Gastroesophageal sphincter (tissue), 4 donors: Measurements from ENCODE around the gene ZNF385B. TPM values are rescaled to one million over a fixed set of nuclear protein-coding genes. Genes with fewer than 3 reads are reported as not detected.
A peak's percentile ranks its signal among the peaks of the same experiment; 100 is the strongest.

ENCODE experiments used
- ATAC-seq: fragments of 150-250 bp; one replicate; pipeline ENCODE4 v1.9.1; 2016; ENCODE audit warnings: mild to moderate bottlenecking, moderate library complexity
- H3K27ac ChIP-seq, 4 donors: fragments of 200-600 bp; sonication (generic) in 3 of 4; 1 replicate in 3 of 4; 2 replicates in 1 of 4; pipeline ENCODE4 v1.5.1; 2016 to 2019
- H3K27me3 ChIP-seq: fragments of 200-600 bp; sonication (generic); one replicate; pipeline ENCODE4 v1.5.1; 2019
- H3K36me3 ChIP-seq, 2 donors: fragments of 200-600 bp; sonication (generic); one replicate each; pipeline ENCODE4 v1.5.1; 2019; ENCODE audit warnings: control low read depth in 1 of 2
- H3K4me1 ChIP-seq, 3 donors: fragments of 200-600 bp; sonication (generic); 1 replicate in 2 of 3; 2 replicates in 1 of 3; pipeline ENCODE4 v1.5.1; 2016 to 2019; ENCODE audit warnings: control low read depth in 2 of 3
- H3K4me3 ChIP-seq, 2 donors: fragments of 200-600 bp; sonication (generic); one replicate each; pipeline ENCODE4 v1.5.1; 2019; ENCODE audit warnings: mild to moderate bottlenecking in 1 of 2, moderate library complexity in 1 of 2
- H3K9me3 ChIP-seq, 3 donors: fragments of 200-600 bp; sonication (generic); one replicate each; pipeline ENCODE4 v1.5.1; 2017 to 2019; ENCODE audit warnings: control low read depth in 2 of 3
- CTCF ChIP-seq, 4 experiments: fragments of 200-600 bp in 2 of 4; fragments of 450-650 bp in 2 of 4; sonication (generic) in 1 of 4; IDR thresholded peaks; one replicate each; pipeline ENCODE4 v1.5.1; 2017 to 2019; ENCODE audit warnings: antibody characterized with exemption in 4 of 4, mild to moderate bottlenecking in 2 of 4, moderate library complexity in 2 of 4
- EP300 ChIP-seq: sonication (generic); formaldehyde crosslinking; IDR thresholded peaks from one replicate; pipeline ENCODE4 v1.6.1; 2017; ENCODE audit warnings: antibody characterized with exemption, mild to moderate bottlenecking
- POLR2A ChIP-seq, 2 donors: fragments of 450-650 bp; IDR thresholded peaks; one replicate each; pipeline ENCODE4 v1.6.1; 2017; ENCODE audit warnings: antibody characterized with exemption in 2 of 2, mild to moderate bottlenecking in 2 of 2, moderate library complexity in 1 of 2
- POLR2AphosphoS5 ChIP-seq: sonication (generic); formaldehyde crosslinking; IDR thresholded peaks from one replicate; pipeline ENCODE4 v1.6.1; 2017; ENCODE audit warnings: antibody characterized with exemption
- WGBS, 2 donors: methylation state at CpG; one replicate each; pipeline ENCODE4 v1.1.5; 2018; ENCODE audit warnings: low coverage in 1 of 2; 5-methylcytosine and 5-hydroxymethylcytosine counted together
- total RNA-seq, 4 donors: library from RNA; depleted of rRNA; stranded (reverse); fragments of >200 nt; gene quantifications; one replicate each; pipeline ENCODE4 v1.1.0, GENCODE V29; 2016

Gene ZNF385B
- total RNA-seq, 4 donors from 2014 or later, result 2.7 to 7.6 (median 3.9) TPM

- H3K4me1 ChIP-seq, result peaks cover 4 to 25% (median 10%) of the 10 kb centered on the region in 3 donors
- no peaks in the 10 kb centered on the region for H3K27me3 ChIP-seq
- H3K4me3 ChIP-seq, result no peak overlapping the region
- H3K9me3 ChIP-seq, result no peaks in the 10 kb centered on the region
- H3K36me3 ChIP-seq, result no peaks in the 10 kb centered on the region
- TF ChIP-seq CTCF (IDR thresholded peaks at IDR 0.05) (no peak), POLR2A (IDR thresholded peaks at IDR 0.05) (no peak), POLR2AphosphoS5 (no peak), EP300 (no peak)
- no peak for ATAC-seq
- WGBS, 2 donors, result 0 to 4% methylated on average over 3 of the region's 3 CpGs
- H3K27ac ChIP-seq, result peak overlapping the region in 3 of 4 donors; percentile 3 to 26 (median 5)
Observed at GRCh38 chr2:179677077-179677688, 184.2 kb downstream of the ZNF385B start.

- ATAC-seq, result no peak
- TF ChIP-seq EP300 (no peak), POLR2A (IDR thresholded peaks at IDR 0.05) (no peak), POLR2AphosphoS5 (no peak), CTCF (IDR thresholded peaks at IDR 0.05) (no peak)
- Histone ChIP-seq H3K4me3 (no peak overlapping the region), H3K9me3 (no peaks in the 10 kb centered on the region), H3K36me3 (no peaks in the 10 kb centered on the region), H3K27ac (no peak overlapping the region), H3K27me3 (no peaks in the 10 kb centered on the region), H3K4me1 (peaks cover 4 to 25% (median 10%) of the 10 kb centered on the region in 3 donors)
- WGBS, 2 donors, result 92 to 100% methylated on average over 1 to 3 of the region's 3 CpGs
Observed at GRCh38 chr2:179675435-179675834, 186.0 kb downstream of the ZNF385B start.

- no peak for TF ChIP-seq EP300
- no peak for TF ChIP-seq POLR2A (IDR thresholded peaks at IDR 0.05)
- TF ChIP-seq CTCF (IDR thresholded peaks at IDR 0.05), result no peak
- no peak for TF ChIP-seq POLR2AphosphoS5
- H3K27ac ChIP-seq, result peak overlapping the region in 1 of 4 donors; percentile 26
- no peaks in the 10 kb centered on the region for H3K36me3 ChIP-seq
- H3K4me3 ChIP-seq, result no peak overlapping the region
- H3K9me3 ChIP-seq, result no peaks in the 10 kb centered on the region
- H3K27me3 ChIP-seq, result no peaks in the 10 kb centered on the region
- WGBS, 2 donors, result 83 to 88% methylated on average over 5 of the region's 6 CpGs
- ATAC-seq, result peak; percentile 48
- peaks cover 0 to under 1% (median 0%) of the 10 kb centered on the region in 3 donors for H3K4me1 ChIP-seq
Observed at GRCh38 chr2:179671043-179671981, 190.1 kb downstream of the ZNF385B start.

GRCh38 chr2:179669196-179669595 lies 192.2 kb downstream of the ZNF385B start:
- TF ChIP-seq POLR2A (IDR thresholded peaks at IDR 0.05), result no peak
- TF ChIP-seq EP300, result no peak
- no peak for TF ChIP-seq CTCF (IDR thresholded peaks at IDR 0.05)
- no peak for TF ChIP-seq POLR2AphosphoS5
- Histone ChIP-seq H3K4me1 (no peaks in the 10 kb centered on the region), H3K27ac (no peak overlapping the region), H3K27me3 (no peaks in the 10 kb centered on the region), H3K9me3 (no peaks in the 10 kb centered on the region), H3K4me3 (no peak overlapping the region), H3K36me3 (no peaks in the 10 kb centered on the region)
- WGBS, 2 donors, result 84 to 100% methylated on average over 2 of the region's 2 CpGs
- ATAC-seq, result no peak
